Measurements from ENCODE around the gene DNER. TPM values are rescaled to one million over a fixed set of nuclear protein-coding genes. Genes with fewer than 3 reads are reported as not detected.

DNER gene
- total and polyA plus RNA-seq, 2 donors (not counting 3 experiments of a cell fraction or from before 2014, with no cell fraction given): 0.01 TPM; not detected in 1

DNA sequence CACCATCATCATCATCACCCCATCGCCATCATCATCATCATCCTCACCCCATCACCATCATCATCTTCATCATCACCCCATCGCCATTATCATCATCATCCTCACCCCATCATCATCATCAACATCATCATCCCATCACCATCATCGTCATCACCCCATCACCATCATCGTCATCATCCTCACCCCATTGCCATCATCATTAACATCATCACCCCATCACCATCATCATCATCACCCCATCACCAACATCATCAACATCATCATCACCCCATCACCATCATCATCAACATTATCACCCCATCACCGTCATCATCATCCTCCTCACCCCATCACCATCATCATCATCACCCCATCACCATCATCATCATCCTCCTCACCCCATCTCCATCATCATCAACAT lies 151.0 kb downstream of the DNER start:
- BruUV-seq (replicated peaks): no TSS peak
- dilution Hi-C loops (cut with MboI; ENCODE audit: extremely low pct_ligation_motif_present, low sequenced_read_pairs): no loop called here
- intact Hi-C loops (cut with micrococcal nuclease): no loop called here
- ChIA-PET CTCF (no interaction called here), POLR2A (no interaction called here)
- Histone ChIP-seq H3K27ac (ENCODE audit: insufficient read depth, low read depth, low read length) (no peak overlapping the region), H3K79me2 (ENCODE audit: control insufficient read depth, insufficient read depth, low read length) (no peaks in the 10 kb centered on the region), H4K20me1 (replicated peaks; ENCODE audit: control insufficient read depth, extremely low read depth, insufficient read depth, low read length) (no peaks in the 10 kb centered on the region), H3K27me3 (ENCODE audit: control insufficient read depth in 2 of 2, insufficient read depth in 2 of 2, low read length in 2 of 2) (no peaks in the 10 kb centered on the region), H3K9me3 (replicated peaks; ENCODE audit: control insufficient read depth, insufficient read depth, low read length) (no peaks in the 10 kb centered on the region), H3K36me3 (ENCODE audit: control insufficient read depth in 2 of 2, extremely low read depth in 1 of 2, insufficient read depth in 2 of 2, low read length in 2 of 2) (no peaks in the 10 kb centered on the region), H3K4me1 (ENCODE audit: control insufficient read depth, extremely low read depth, insufficient read depth, low read length) (no peaks in the 10 kb centered on the region), H3K9ac (replicated peaks; ENCODE audit: extremely low read depth, insufficient read depth, low read length) (no peak overlapping the region), H3K4me3 (replicated peaks in 1 of 3; ENCODE audit: insufficient read depth in 1 of 3, low read depth in 1 of 3, low read length in 3 of 3) (no peak overlapping the region), H3K4me2 (ENCODE audit: insufficient read depth, low read length) (no peak overlapping the region), H3K9me1 (replicated peaks; ENCODE audit: control insufficient read depth, extremely low read depth, insufficient read depth, low read length) (no peaks in the 10 kb centered on the region), H2AFZ (ENCODE audit: low read depth, low read length) (no peak overlapping the region)
- TF ChIP-seq GATA2 (IDR thresholded peaks at IDR 0.05; ENCODE audit: insufficient read depth, insufficient read length, low read depth, low read length) (no peak), POLR2AphosphoS5 (IDR thresholded peaks at IDR 0.05; ENCODE audit: insufficient read depth, low read depth, low read length) (no peak), MAX (IDR thresholded peaks at IDR 0.05; ENCODE audit: insufficient read depth, insufficient read length) (no peak), JUN (IDR thresholded peaks at IDR 0.05; ENCODE audit: borderline replicate concordance, insufficient read depth, insufficient read length, low read depth) (no peak)
- no peak for FAIRE-seq
- no peak for DNase-seq (ENCODE audit: low read depth, low spot score)

DNA sequence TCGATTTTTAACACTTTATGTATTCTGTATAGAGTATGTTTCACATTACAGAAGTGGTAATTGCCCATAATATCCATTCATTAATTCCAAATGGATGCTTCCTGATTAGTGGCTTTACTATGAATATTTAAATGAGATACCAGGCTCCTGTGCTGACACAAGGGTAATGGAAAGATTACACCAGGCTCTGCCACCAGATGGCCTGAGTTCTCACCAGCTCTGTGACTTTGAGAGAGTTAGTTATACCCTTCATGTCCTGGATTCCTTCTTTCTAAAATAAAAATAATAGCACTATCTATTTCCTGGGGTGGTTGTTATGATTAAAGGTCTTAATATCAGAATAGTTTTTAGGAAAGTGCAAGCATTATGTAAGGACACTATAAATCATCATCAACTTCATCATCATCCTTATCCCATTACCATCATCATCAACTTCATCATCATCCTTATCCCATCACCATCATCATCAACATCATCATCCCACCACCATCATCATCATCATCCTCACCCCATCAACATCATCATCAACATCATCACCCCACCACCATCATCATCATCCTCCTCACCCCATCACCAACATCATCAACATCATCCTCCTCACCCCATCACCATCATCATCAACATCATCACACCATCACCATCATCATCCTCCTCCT lies 151.8 kb downstream of the DNER start:
- no peak overlapping the region for H3K9ac ChIP-seq (replicated peaks; ENCODE audit: extremely low read depth, insufficient read depth, low read length)
- no peaks in the 10 kb centered on the region for H3K9me3 ChIP-seq (replicated peaks; ENCODE audit: control insufficient read depth, insufficient read depth, low read length)
- POLR2A ChIA-PET: no interaction called here
- no peak overlapping the region for H3K4me3 ChIP-seq (replicated peaks in 1 of 3; ENCODE audit: insufficient read depth in 1 of 3, low read depth in 1 of 3, low read length in 3 of 3)
- TF ChIP-seq, protein P1, sequence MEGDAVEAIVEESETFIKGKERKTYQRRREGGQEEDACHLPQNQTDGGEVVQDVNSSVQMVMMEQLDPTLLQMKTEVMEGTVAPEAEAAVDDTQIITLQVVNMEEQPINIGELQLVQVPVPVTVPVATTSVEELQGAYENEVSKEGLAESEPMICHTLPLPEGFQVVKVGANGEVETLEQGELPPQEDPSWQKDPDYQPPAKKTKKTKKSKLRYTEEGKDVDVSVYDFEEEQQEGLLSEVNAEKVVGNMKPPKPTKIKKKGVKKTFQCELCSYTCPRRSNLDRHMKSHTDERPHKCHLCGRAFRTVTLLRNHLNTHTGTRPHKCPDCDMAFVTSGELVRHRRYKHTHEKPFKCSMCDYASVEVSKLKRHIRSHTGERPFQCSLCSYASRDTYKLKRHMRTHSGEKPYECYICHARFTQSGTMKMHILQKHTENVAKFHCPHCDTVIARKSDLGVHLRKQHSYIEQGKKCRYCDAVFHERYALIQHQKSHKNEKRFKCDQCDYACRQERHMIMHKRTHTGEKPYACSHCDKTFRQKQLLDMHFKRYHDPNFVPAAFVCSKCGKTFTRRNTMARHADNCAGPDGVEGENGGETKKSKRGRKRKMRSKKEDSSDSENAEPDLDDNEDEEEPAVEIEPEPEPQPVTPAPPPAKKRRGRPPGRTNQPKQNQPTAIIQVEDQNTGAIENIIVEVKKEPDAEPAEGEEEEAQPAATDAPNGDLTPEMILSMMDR (IDR thresholded peaks at IDR 0.05; ENCODE audit: extremely low read depth in 1 of 2, insufficient read depth in 1 of 2, low read depth in 1 of 2, low read length in 2 of 2): no peak
- TF ChIP-seq FOS (IDR thresholded peaks at IDR 0.05; ENCODE audit: borderline replicate concordance, insufficient read depth, low read length) (no peak), GATA2 (IDR thresholded peaks at IDR 0.05; ENCODE audit: insufficient read depth, insufficient read length, low read depth, low read length) (no peak), JUN (IDR thresholded peaks at IDR 0.05; ENCODE audit: borderline replicate concordance, insufficient read depth, insufficient read length, low read depth) (no peak), POLR2AphosphoS5 (IDR thresholded peaks at IDR 0.05; ENCODE audit: insufficient read depth, low read depth, low read length) (no peak), MAX (IDR thresholded peaks at IDR 0.05; ENCODE audit: insufficient read depth, insufficient read length) (no peak), MYC (IDR thresholded peaks at IDR 0.05; ENCODE audit: low read depth, low read length) (no peak), EZH2 (IDR thresholded peaks at IDR 0.05; ENCODE audit: borderline replicate concordance, low read depth, low read length, severe bottlenecking) (no peak), POLR2A (IDR thresholded peaks at IDR 0.05; ENCODE audit: low read depth, low read length) (no peak)
- H3K9me1 ChIP-seq (replicated peaks; ENCODE audit: control insufficient read depth, extremely low read depth, insufficient read depth, low read length): no peaks in the 10 kb centered on the region
- H3K4me2 ChIP-seq (ENCODE audit: insufficient read depth, low read length): no peak overlapping the region
- H3K27me3 ChIP-seq (ENCODE audit: control insufficient read depth in 2 of 2, insufficient read depth in 2 of 2, low read length in 2 of 2): no peaks in the 10 kb centered on the region
- intact Hi-C loops (cut with micrococcal nuclease) (no loop called here), dilution Hi-C loops (cut with MboI; ENCODE audit: extremely low pct_ligation_motif_present, low sequenced_read_pairs) (no loop called here)
- no TSS peak for BruUV-seq (replicated peaks)
- no peaks in the 10 kb centered on the region for H3K36me3 ChIP-seq (ENCODE audit: control insufficient read depth in 2 of 2, extremely low read depth in 1 of 2, insufficient read depth in 2 of 2, low read length in 2 of 2)
- no peaks in the 10 kb centered on the region for H3K79me2 ChIP-seq (ENCODE audit: control insufficient read depth, insufficient read depth, low read length)
- no peak for FAIRE-seq
- CTCF ChIA-PET: interaction anchor here (1.5 kb wide), 1 partner anchor 132 kb away, joined by 3 read pairs; no protein-coding TSS in a partner anchor
- no peak overlapping the region for H2AFZ ChIP-seq (ENCODE audit: low read depth, low read length)
- no peaks in the 10 kb centered on the region for H4K20me1 ChIP-seq (replicated peaks; ENCODE audit: control insufficient read depth, extremely low read depth, insufficient read depth, low read length)
- H3K4me1 ChIP-seq (ENCODE audit: control insufficient read depth, extremely low read depth, insufficient read depth, low read length): no peaks in the 10 kb centered on the region
- DNase-seq (ENCODE audit: low read depth, low spot score): no peak
- no peak overlapping the region for H3K27ac ChIP-seq (ENCODE audit: insufficient read depth, low read depth, low read length)
